ENCODE measurements around the gene SOBP. TPM values are rescaled to one million over a fixed set of nuclear protein-coding genes. Genes with fewer than 3 reads are reported as not detected.

SOBP gene
- polyA plus RNA-seq, 1 donor (not counting 4 experiments of a cell fraction or from before 2014, with no cell fraction given): not detected

DNA sequence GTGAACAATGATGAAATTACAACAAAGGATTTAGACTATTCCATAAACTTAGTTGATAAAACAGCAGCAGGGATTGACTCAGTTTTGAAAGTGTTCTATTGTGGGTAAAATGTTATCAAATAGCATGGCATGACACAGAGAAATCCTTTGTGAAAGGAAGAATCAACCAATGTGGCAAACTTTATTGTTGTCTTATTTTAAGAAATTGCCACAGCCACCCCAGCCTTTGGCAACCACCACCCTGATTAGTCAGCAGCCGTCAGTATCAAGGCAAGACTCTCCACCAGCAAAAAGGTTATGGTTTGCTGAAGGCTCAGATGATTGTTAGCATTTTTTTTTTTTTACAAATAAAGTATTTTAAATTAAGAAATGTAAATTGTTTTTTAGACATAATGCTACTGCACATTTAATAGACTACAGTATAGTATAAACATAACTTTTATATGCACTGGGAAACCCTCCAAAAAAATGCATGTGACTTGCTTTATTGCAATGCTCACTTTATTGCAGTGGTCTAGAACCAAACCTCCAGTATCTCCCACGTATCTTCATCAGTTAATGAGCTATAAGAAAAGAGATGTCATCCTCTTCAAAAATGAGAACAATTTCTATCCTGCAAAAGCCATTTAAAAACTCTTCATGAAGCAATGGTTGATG lies 162.7 kb downstream of the SOBP start:
- Histone ChIP-seq H3K4me1 (ENCODE audit: control insufficient read depth, extremely low read depth, insufficient read depth, low read length) (no peaks in the 10 kb centered on the region), H3K27ac (ENCODE audit: control insufficient read depth, insufficient read depth, low read length) (no peak overlapping the region), H3K4me2 (ENCODE audit: control insufficient read depth, extremely low read depth, insufficient read depth, low read depth, low read length) (no peak overlapping the region), H3K27me3 (ENCODE audit: control insufficient read depth, extremely low read depth, insufficient read depth, low read length) (peaks cover 5% of the 10 kb centered on the region), H3K9me3 (ENCODE audit: control insufficient read depth, low read depth, low read length) (no peaks in the 10 kb centered on the region), H3K36me3 (ENCODE audit: control insufficient read depth in 2 of 2, extremely low read depth in 1 of 2, insufficient read depth in 2 of 2, low read length in 2 of 2) (no peaks in the 10 kb centered on the region), H3K9ac (ENCODE audit: control insufficient read depth, extremely low read depth, insufficient read depth, low read length) (no peak overlapping the region), H3K9me1 (ENCODE audit: control insufficient read depth, extremely low read depth, insufficient read depth, low read length) (no peaks in the 10 kb centered on the region), H4K20me1 (ENCODE audit: control insufficient read depth, extremely low read depth, insufficient read depth, low read length) (no peaks in the 10 kb centered on the region), H3K79me2 (ENCODE audit: control insufficient read depth, insufficient read depth, low read length) (no peaks in the 10 kb centered on the region), H3K4me3 (ENCODE audit: control insufficient read depth in 2 of 3, extremely low read depth in 1 of 3, insufficient read depth in 2 of 3, low read depth in 1 of 3, low read length in 3 of 3) (no peak overlapping the region), H2AFZ (ENCODE audit: control insufficient read depth, low read length) (no peak overlapping the region)
- TF ChIP-seq EZH2 (IDR thresholded peaks at IDR 0.05; ENCODE audit: low read length): no peak
- TF ChIP-seq, protein P1, sequence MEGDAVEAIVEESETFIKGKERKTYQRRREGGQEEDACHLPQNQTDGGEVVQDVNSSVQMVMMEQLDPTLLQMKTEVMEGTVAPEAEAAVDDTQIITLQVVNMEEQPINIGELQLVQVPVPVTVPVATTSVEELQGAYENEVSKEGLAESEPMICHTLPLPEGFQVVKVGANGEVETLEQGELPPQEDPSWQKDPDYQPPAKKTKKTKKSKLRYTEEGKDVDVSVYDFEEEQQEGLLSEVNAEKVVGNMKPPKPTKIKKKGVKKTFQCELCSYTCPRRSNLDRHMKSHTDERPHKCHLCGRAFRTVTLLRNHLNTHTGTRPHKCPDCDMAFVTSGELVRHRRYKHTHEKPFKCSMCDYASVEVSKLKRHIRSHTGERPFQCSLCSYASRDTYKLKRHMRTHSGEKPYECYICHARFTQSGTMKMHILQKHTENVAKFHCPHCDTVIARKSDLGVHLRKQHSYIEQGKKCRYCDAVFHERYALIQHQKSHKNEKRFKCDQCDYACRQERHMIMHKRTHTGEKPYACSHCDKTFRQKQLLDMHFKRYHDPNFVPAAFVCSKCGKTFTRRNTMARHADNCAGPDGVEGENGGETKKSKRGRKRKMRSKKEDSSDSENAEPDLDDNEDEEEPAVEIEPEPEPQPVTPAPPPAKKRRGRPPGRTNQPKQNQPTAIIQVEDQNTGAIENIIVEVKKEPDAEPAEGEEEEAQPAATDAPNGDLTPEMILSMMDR (optimal IDR thresholded peaks at IDR 0.05 in 1 of 3, IDR thresholded peaks at IDR 0.05 in 1 of 3, conservative IDR thresholded peaks at IDR 0.05 in 1 of 3; ENCODE audit: extremely low read depth in 1 of 3, insufficient read depth in 2 of 3, low read length in 3 of 3): no peak
- DNase-seq (ENCODE audit: low read depth, low spot score): no peak
- dilution Hi-C loops (cut with MboI; ENCODE audit: extremely low pct_ligation_motif_present, low sequenced_read_pairs): no loop called here
- no peak for FAIRE-seq

DNA sequence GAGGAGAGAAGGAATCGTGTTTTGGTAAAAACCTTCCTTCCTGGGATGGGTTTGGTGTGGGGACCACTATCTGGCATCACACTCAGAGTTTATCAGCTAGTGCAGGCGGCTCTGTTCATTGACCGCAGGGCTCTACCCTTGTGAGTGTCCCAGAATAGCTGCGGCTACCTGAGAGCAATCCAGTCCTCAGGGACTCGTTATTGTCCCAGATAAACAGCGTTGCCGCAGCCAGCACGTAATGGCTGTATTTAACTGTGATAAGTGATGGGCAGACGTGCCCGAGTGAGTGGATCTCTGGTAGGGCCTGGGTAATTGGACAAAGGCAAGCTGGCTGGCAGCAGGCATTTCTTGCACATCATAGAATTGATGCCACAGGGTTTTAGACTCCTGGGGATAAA lies 163.3 kb downstream of the SOBP start:
- Histone ChIP-seq H3K4me1 (ENCODE audit: control insufficient read depth, extremely low read depth, insufficient read depth, low read length) (no peaks in the 10 kb centered on the region), H3K9ac (ENCODE audit: control insufficient read depth, extremely low read depth, insufficient read depth, low read length) (no peak overlapping the region), H3K27ac (ENCODE audit: control insufficient read depth, insufficient read depth, low read length) (no peak overlapping the region), H2AFZ (ENCODE audit: control insufficient read depth, low read length) (no peak overlapping the region), H4K20me1 (ENCODE audit: control insufficient read depth, extremely low read depth, insufficient read depth, low read length) (no peaks in the 10 kb centered on the region), H3K27me3 (ENCODE audit: control insufficient read depth, extremely low read depth, insufficient read depth, low read length) (peaks cover 5% of the 10 kb centered on the region), H3K9me3 (ENCODE audit: control insufficient read depth, low read depth, low read length) (no peaks in the 10 kb centered on the region), H3K79me2 (ENCODE audit: control insufficient read depth, insufficient read depth, low read length) (no peaks in the 10 kb centered on the region), H3K4me3 (ENCODE audit: control insufficient read depth in 2 of 3, extremely low read depth in 1 of 3, insufficient read depth in 2 of 3, low read depth in 1 of 3, low read length in 3 of 3) (no peak overlapping the region), H3K4me2 (ENCODE audit: control insufficient read depth, extremely low read depth, insufficient read depth, low read depth, low read length) (no peak overlapping the region), H3K9me1 (ENCODE audit: control insufficient read depth, extremely low read depth, insufficient read depth, low read length) (no peaks in the 10 kb centered on the region), H3K36me3 (ENCODE audit: control insufficient read depth in 2 of 2, extremely low read depth in 1 of 2, insufficient read depth in 2 of 2, low read length in 2 of 2) (no peaks in the 10 kb centered on the region)
- DNase-seq (ENCODE audit: low read depth, low spot score) (no peak), FAIRE-seq (no peak)
- dilution Hi-C loops (cut with MboI; ENCODE audit: extremely low pct_ligation_motif_present, low sequenced_read_pairs): no loop called here
- TF ChIP-seq, protein P1 (optimal IDR thresholded peaks at IDR 0.05 in 1 of 3, IDR thresholded peaks at IDR 0.05 in 1 of 3, conservative IDR thresholded peaks at IDR 0.05 in 1 of 3; ENCODE audit: extremely low read depth in 1 of 3, insufficient read depth in 2 of 3, low read length in 3 of 3): no peak
- no peak for TF ChIP-seq EZH2 (IDR thresholded peaks at IDR 0.05; ENCODE audit: low read length)
